CD8-positive, alpha-beta memory T cell (primary cell): ENCODE data around the gene GRAP. TPM values are rescaled to one million over a fixed set of nuclear protein-coding genes. Genes with fewer than 3 reads are reported as not detected.
A peak's percentile ranks its signal among the peaks of the same experiment; 100 is the strongest.

Experiments used
- CTCF ChIA-PET: fragments of 350-600 bp; sonication (Branson Sonifier 250); formaldehyde crosslinking; loops from one replicate; lab custom pipeline; 2021; ENCODE audit warnings: antibody characterized with exemption; lab: Charles Lee
- POLR2A ChIA-PET: fragments of 350-600 bp; sonication (Branson Sonifier 250); formaldehyde crosslinking; loops from one replicate; lab custom pipeline; 2021; ENCODE audit warnings: antibody characterized with exemption; lab: Charles Lee
- DNase-seq, 5 donors: peaks; one replicate each; pipeline versions ENCODE4 v3.0.0 to v3.0.0-alpha.2; 2020 to 2022; ENCODE audit warnings: mixed read lengths in 1 of 5
- H3K27ac ChIP-seq: one replicate; pipeline ENCODE4 v1.7.0; 2013; ENCODE audit warnings: low read depth, mild to moderate bottlenecking, low read length, moderate library complexity
- H3K27me3 ChIP-seq: 2 replicates; pipeline ENCODE4 v1.7.0; 2013; ENCODE audit warnings: low read length, mild to moderate bottlenecking; ENCODE audit not compliant: insufficient read depth, poor library complexity, severe bottlenecking
- H3K36me3 ChIP-seq: 2 replicates; pipeline ENCODE4 v1.7.0; 2013; ENCODE audit warnings: mild to moderate bottlenecking, low read length, moderate library complexity; ENCODE audit not compliant: insufficient read depth
- H3K4me1 ChIP-seq: 2 replicates; pipeline ENCODE4 v1.7.0; 2013; ENCODE audit warnings: mild to moderate bottlenecking, low read length, moderate library complexity; ENCODE audit not compliant: insufficient read depth
- H3K4me3 ChIP-seq: 2 replicates; pipeline ENCODE4 v1.7.0; 2013; ENCODE audit warnings: mild to moderate bottlenecking, low read length
- H3K9me3 ChIP-seq: 2 replicates; pipeline ENCODE4 v1.7.0; 2013; ENCODE audit warnings: mild to moderate bottlenecking, low read length
- H3K27ac Mint-ChIP-seq, 8 donors: one replicate each; pipeline ENCODE4 v1.8.0; 2020 to 2021; ENCODE audit warnings: mixed read lengths in 8 of 8, mild to moderate bottlenecking in 6 of 8, inconsistent platforms in 3 of 8, moderate library complexity in 3 of 8
- H3K27me3 Mint-ChIP-seq, 2 donors: one replicate each; pipeline ENCODE4 v1.8.0; 2020 to 2021; ENCODE audit warnings: mixed read lengths in 2 of 2, mild to moderate bottlenecking in 1 of 2, moderate library complexity in 1 of 2
- H3K36me3 Mint-ChIP-seq, 3 donors: one replicate each; pipeline ENCODE4 v1.8.0; 2020 to 2021; ENCODE audit warnings: mixed read lengths in 3 of 3, inconsistent platforms in 1 of 3, mild to moderate bottlenecking in 1 of 3
- H3K4me1 Mint-ChIP-seq, 3 donors: one replicate each; pipeline ENCODE4 v1.8.0; 2020 to 2021; ENCODE audit warnings: mixed read lengths in 3 of 3, inconsistent platforms in 1 of 3, mild to moderate bottlenecking in 1 of 3
- H3K4me3 Mint-ChIP-seq, 7 donors: one replicate each; pipeline ENCODE4 v1.8.0; 2020 to 2021; ENCODE audit warnings: mixed read lengths in 7 of 7, mild to moderate bottlenecking in 6 of 7, moderate library complexity in 4 of 7, inconsistent platforms in 2 of 7
- H3K9me3 Mint-ChIP-seq, 5 donors: one replicate each; pipeline ENCODE4 v1.8.0; 2020 to 2022; ENCODE audit warnings: mixed read lengths in 5 of 5, mild to moderate bottlenecking in 3 of 5, moderate library complexity in 2 of 5, inconsistent platforms in 1 of 5
- polyA plus RNA-seq: library from polyadenylated mRNA; unstranded; fragments of 300-500 nt; fragmentation: Illumina TruSeq; gene quantifications from one replicate; pipeline ENCODE4 v1.2.3, GENCODE V29; 2021
- total RNA-seq, 2 experiments: library from RNA; stranded (reverse); gene quantifications; one replicate each; pipeline ENCODE4 v1.2.3, GENCODE V29; 2021

The GRAP gene
- total and polyA plus RNA-seq, 3 experiments from 2014 or later: 7.9 to 36.2 (median 10.1) TPM

DNA sequence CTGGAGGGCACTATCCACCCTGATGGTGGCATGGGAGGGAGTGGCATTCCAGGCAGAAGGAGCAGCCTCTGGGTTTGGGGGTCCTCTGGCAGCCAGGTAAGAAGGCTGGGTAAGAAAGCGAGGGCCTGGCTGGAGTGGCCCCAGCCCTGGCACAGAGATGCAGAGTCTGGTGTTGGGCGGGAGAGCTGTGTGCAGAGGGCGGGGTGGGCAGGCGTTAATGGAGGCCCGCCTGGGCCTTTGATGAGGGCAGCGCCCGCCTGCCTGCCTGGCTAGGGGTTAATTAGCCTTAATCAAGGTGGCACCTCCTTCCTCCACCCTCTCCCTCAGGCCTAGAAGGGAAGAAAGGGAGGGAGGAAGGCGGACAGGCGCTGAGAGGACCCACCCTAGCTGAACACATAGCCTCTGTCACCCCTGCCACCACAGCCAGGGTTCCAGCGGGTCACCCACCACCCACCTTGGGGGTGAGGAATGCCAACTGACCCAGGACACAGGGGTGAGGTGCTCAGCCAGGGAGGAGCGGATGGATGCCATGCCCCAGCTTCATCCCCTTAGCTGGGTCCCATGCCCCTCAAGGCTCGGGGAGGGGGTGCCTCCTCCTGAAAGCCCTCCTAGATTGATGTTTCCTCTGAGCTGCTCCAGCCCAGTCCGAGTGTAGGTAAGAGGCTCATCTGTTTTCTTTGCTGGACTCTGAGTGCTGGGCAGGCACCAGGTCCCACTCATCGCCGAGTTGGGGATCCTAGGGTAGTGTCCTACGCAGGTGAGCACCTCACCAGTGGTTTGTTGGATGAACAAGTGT lies 28.8 kb downstream of the GRAP start:
- H3K4me1 Mint-ChIP-seq: peaks cover 0 to 9% (median 0%) of the 10 kb centered on the region in 3 donors
- H3K27me3 Mint-ChIP-seq: peaks cover 2 to 7% of the 10 kb centered on the region in 2 donors
- H3K36me3 Mint-ChIP-seq: peaks cover 0 to 26% (median 0%) of the 10 kb centered on the region in 3 donors
- no peak overlapping the region for H3K27ac Mint-ChIP-seq
- no peak overlapping the region for H3K27ac ChIP-seq
- H3K4me1 ChIP-seq: no peaks in the 10 kb centered on the region
- ChIA-PET CTCF (interaction anchor here (1.8 kb wide), 1 partner anchor 57 kb away, joined by 6 read pairs; no protein-coding TSS in a partner anchor), POLR2A (no interaction called here)
- no peak overlapping the region for H3K4me3 ChIP-seq
- no peak for DNase-seq
- H3K36me3 ChIP-seq: no peaks in the 10 kb centered on the region
- no peak overlapping the region for H3K4me3 Mint-ChIP-seq
- H3K9me3 Mint-ChIP-seq: no peaks in the 10 kb centered on the region
- no peaks in the 10 kb centered on the region for H3K27me3 ChIP-seq
- H3K9me3 ChIP-seq: no peaks in the 10 kb centered on the region

DNA sequence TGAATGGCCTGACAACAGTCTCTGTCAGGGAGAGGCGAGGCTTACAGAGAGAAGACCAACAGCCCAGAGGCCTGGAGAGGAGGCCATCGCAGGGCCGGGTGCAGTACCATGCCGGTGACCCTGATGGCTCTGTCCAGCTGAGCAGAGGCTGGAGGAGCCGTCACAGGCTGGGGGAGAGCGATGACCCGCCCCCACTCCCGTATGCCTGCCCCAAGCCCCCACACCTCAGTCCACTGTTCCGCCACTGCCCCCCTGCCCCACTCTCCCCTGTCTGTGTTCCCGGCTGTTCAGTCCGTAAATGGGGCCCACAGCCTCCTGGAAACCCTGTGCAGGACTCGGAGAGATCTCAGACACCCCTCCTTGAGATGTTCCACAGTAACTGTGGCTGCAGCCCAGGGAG lies 29.4 kb downstream of the GRAP start:
- Histone ChIP-seq H3K36me3 (no peaks in the 10 kb centered on the region), H3K27me3 (no peaks in the 10 kb centered on the region), H3K9me3 (no peaks in the 10 kb centered on the region), H3K4me3 (no peak overlapping the region), H3K27ac (no peak overlapping the region), H3K4me1 (no peaks in the 10 kb centered on the region)
- Mint-ChIP-seq H3K4me1 (peaks cover 0 to 6% (median 0%) of the 10 kb centered on the region in 3 donors), H3K27me3 (peaks cover 2 to 7% of the 10 kb centered on the region in 2 donors), H3K4me3 (no peak overlapping the region), H3K27ac (no peak overlapping the region), H3K9me3 (no peaks in the 10 kb centered on the region), H3K36me3 (peaks cover 0 to 20% (median 0%) of the 10 kb centered on the region in 3 donors)
- ChIA-PET CTCF (no interaction called here), POLR2A (no interaction called here)
- no peak for DNase-seq

DNA sequence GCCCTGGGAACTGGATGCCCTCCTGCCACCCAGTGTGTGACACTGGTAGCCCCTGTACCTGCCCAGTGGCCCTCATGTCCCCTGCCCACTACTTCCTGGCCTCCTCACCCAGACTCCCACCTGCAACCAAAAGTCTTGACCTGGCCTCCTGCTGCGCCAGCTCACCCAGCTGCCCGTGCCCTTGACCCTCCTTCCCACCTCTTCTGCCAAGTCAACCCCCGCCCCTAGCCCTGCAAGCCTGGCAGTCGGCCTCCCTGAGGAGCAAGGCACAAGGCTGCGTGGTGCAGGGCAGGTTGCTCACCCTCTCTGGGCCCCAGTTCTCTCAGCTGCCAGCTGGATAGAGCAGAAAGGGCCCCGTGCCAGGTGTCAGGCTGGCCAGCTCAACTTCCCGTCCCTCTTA lies 29.9 kb downstream of the GRAP start:
- Mint-ChIP-seq H3K4me3 (no peak overlapping the region), H3K27ac (peak overlapping the region in 1 of 8 donors; percentile 66), H3K4me1 (peaks cover 0 to 6% (median 0%) of the 10 kb centered on the region in 3 donors), H3K9me3 (no peaks in the 10 kb centered on the region), H3K27me3 (peaks cover 2 to 7% of the 10 kb centered on the region in 2 donors), H3K36me3 (peaks cover 0 to 17% (median 0%) of the 10 kb centered on the region in 3 donors)
- H3K27ac ChIP-seq: no peak overlapping the region
- H3K36me3 ChIP-seq: no peaks in the 10 kb centered on the region
- H3K9me3 ChIP-seq: no peaks in the 10 kb centered on the region
- DNase-seq: no peak
- H3K27me3 ChIP-seq: no peaks in the 10 kb centered on the region
- no peak overlapping the region for H3K4me3 ChIP-seq
- ChIA-PET POLR2A (no interaction called here), CTCF (no interaction called here)
- no peaks in the 10 kb centered on the region for H3K4me1 ChIP-seq

DNA sequence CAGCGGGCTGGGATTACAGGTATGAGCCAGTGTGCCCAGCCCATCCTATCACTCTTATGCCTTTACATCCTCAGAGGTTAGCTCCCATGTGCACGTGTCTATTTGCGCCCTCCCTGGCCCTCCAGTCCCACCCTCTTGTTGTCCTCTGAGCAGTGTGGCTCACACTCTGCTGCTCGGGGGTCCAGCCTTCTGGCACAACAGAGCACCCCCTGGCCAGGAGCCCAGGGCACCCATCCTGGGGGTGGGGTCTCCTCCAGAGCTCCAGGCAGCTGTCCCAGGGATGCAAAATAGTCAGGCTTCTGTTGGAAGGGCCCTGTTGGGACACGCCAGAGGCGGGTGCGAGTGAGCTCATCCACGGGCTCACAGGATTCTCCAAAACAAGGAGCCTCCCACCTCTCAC lies 30.5 kb downstream of the GRAP start:
- H3K27me3 ChIP-seq: no peaks in the 10 kb centered on the region
- no peak overlapping the region for H3K27ac Mint-ChIP-seq
- CTCF ChIA-PET: no interaction called here

DNA sequence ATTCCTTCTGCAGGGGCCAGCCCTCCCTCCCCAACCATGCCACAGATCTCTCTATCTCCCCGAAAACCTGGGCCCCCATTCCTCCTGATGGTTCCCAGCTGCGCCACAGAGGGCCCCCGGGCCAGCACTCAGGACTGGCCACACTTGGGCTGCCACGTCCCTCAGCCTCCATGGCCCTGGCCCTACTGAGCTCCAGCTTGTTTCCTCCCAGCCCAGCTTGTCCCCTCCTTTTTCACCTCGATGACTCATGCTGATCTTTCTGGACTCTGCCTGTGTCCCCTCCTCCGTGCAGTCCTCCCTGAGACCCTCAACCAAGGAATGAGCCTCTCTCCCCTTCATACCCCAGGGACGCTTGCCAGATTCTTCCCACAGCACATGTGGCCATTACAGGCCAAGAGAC lies 31.3 kb downstream of the GRAP start:
- H3K27me3 ChIP-seq: no peaks in the 10 kb centered on the region
- no peak overlapping the region for H3K4me3 Mint-ChIP-seq
- H3K36me3 Mint-ChIP-seq: peaks cover 0 to 6% (median 0%) of the 10 kb centered on the region in 3 donors
- H3K4me3 ChIP-seq: no peak overlapping the region
- no peak overlapping the region for H3K27ac ChIP-seq
- H3K9me3 ChIP-seq: no peaks in the 10 kb centered on the region
- ChIA-PET POLR2A (no interaction called here), CTCF (no interaction called here)
- H3K4me1 Mint-ChIP-seq: peaks cover 0 to 10% (median 0%) of the 10 kb centered on the region in 3 donors
- H3K27me3 Mint-ChIP-seq: peaks cover 2 to 7% of the 10 kb centered on the region in 2 donors
- H3K9me3 Mint-ChIP-seq: no peaks in the 10 kb centered on the region
- no peak for DNase-seq
- no peak overlapping the region for H3K27ac Mint-ChIP-seq
- H3K36me3 ChIP-seq: no peaks in the 10 kb centered on the region
- no peaks in the 10 kb centered on the region for H3K4me1 ChIP-seq

More for the DNA sequence above, 30.5 kb downstream of the GRAP start:
- POLR2A ChIA-PET: no interaction called here
- H3K9me3 Mint-ChIP-seq: no peaks in the 10 kb centered on the region
- H3K27me3 Mint-ChIP-seq: peaks cover 2 to 7% of the 10 kb centered on the region in 2 donors
- peaks cover 0 to 14% (median 0%) of the 10 kb centered on the region in 3 donors for H3K36me3 Mint-ChIP-seq
- Histone ChIP-seq H3K9me3 (no peaks in the 10 kb centered on the region), H3K4me1 (no peaks in the 10 kb centered on the region), H3K27ac (no peak overlapping the region), H3K4me3 (no peak overlapping the region), H3K36me3 (no peaks in the 10 kb centered on the region)
- no peak for DNase-seq
- no peak overlapping the region for H3K4me3 Mint-ChIP-seq
- H3K4me1 Mint-ChIP-seq: peaks cover 0 to 6% (median 0%) of the 10 kb centered on the region in 3 donors

DNA sequence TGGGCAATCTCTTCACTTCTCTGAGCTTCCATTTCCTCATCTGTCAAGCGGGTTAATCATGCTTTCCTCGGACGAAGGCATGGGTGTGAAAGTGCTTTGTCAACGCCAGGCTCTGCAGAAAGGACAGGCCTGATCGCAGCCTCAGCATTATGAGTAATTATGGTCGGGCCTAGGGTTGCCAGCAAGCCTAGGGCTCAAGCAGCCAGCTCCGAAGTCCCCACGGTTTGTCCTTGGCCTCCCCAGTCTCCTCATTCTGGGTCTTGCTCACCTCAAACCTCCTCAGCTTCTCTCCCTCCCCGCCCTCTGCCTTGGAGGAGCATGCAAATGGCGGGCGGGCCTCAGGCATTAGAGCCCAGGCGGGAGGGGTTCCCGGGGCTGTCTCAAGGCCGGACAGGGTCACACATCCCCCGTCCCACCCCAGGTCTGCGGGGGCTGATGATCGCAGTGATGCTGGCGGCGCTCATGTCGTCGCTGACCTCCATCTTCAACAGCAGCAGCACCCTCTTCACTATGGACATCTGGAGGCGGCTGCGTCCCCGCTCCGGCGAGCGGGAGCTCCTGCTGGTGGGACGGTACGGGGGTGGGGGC lies 32.0 kb downstream of the GRAP start:
- Mint-ChIP-seq H3K9me3 (no peaks in the 10 kb centered on the region), H3K4me3 (no peak overlapping the region), H3K36me3 (peaks cover 0 to 3% (median 0%) of the 10 kb centered on the region in 3 donors), H3K27me3 (peaks cover 2 to 7% of the 10 kb centered on the region in 2 donors), H3K4me1 (peaks cover 0 to 12% (median 0%) of the 10 kb centered on the region in 3 donors), H3K27ac (no peak overlapping the region)
- H3K4me3 ChIP-seq: no peak overlapping the region
- no peaks in the 10 kb centered on the region for H3K27me3 ChIP-seq
- no peaks in the 10 kb centered on the region for H3K9me3 ChIP-seq
- no peak overlapping the region for H3K27ac ChIP-seq
- DNase-seq: no peak
- POLR2A ChIA-PET: interaction anchor here (0.5 kb wide), 1 partner anchor 9 kb away, joined by 3 read pairs; no protein-coding TSS in a partner anchor
- H3K36me3 ChIP-seq: no peaks in the 10 kb centered on the region
- CTCF ChIA-PET: interaction anchor here (0.7 kb wide), 1 partner anchor 18 kb away, joined by 3 read pairs; no protein-coding TSS in a partner anchor
- H3K4me1 ChIP-seq: no peaks in the 10 kb centered on the region

DNA sequence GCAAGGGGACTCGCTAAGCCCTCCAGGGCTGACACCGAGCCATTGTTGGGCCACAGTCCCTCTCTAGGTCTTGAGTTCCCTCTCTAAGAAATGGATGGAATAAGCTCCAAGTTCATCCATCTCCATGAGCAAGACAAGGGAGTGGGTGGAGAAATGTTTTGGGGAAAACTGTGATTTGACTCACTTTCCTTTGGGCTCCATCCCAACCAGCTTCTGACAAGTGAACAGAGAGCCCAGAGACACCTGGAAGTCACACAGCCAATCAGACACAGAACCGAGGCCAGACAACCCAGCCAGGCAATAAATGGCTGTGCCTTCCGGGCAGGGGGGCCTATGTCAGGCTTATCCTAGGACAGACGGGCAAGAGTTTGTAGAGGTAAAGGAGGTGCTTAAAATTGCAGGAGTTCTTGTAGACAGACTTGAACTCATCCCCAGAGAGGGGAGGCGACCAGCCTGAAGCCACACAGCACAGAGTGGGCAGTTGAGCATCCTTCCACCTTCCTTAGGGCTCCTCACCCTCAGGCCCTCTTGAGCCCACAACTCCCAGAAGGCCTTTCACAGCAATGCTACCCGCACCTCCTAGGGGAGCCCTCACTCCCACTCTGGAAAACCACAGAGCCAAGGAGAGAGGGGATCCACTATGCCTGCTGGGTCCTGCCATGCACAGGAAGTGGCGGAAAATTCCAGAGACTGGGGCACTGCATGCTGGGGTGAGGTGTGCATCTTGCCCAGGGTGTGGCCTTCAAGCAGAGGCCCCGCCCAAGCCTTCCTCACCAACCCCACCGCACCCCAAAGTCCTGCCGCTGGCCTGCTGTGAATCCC lies 32.7 kb downstream of the GRAP start:
- no peak for DNase-seq
- peaks cover 0 to 2% (median 0%) of the 10 kb centered on the region in 3 donors for H3K36me3 Mint-ChIP-seq
- no peaks in the 10 kb centered on the region for H3K4me1 ChIP-seq
- H3K9me3 Mint-ChIP-seq: no peaks in the 10 kb centered on the region
- ChIA-PET POLR2A (interaction anchor here (0.5 kb wide), 1 partner anchor 8 kb away, joined by 3 read pairs; no protein-coding TSS in a partner anchor), CTCF (interaction anchor here (0.7 kb wide), 1 partner anchor 17 kb away, joined by 3 read pairs; no protein-coding TSS in a partner anchor)
- peaks cover 2 to 7% of the 10 kb centered on the region in 2 donors for H3K27me3 Mint-ChIP-seq
- H3K36me3 ChIP-seq: no peaks in the 10 kb centered on the region
- H3K4me3 Mint-ChIP-seq: no peak overlapping the region
- H3K4me3 ChIP-seq: no peak overlapping the region
- H3K27me3 ChIP-seq: no peaks in the 10 kb centered on the region
- no peaks in the 10 kb centered on the region for H3K9me3 ChIP-seq
- no peak overlapping the region for H3K27ac Mint-ChIP-seq
- no peak overlapping the region for H3K27ac ChIP-seq
- peaks cover 0 to 12% (median 0%) of the 10 kb centered on the region in 3 donors for H3K4me1 Mint-ChIP-seq
